ENCODE data around the gene BEST2. TPM values are rescaled to one million over a fixed set of nuclear protein-coding genes. Genes with fewer than 3 reads are reported as not detected.
A peak's percentile ranks its signal among the peaks of the same experiment; 100 is the strongest.

Gene BEST2
- total and polyA plus RNA-seq, 4 experiments from 2014 or later: not detected

GRCh38 chr19:12773571-12773970 is 22.0 kb downstream of the BEST2 start:
- POLR2A ChIA-PET (ENCODE audit: partially characterized antibody): interaction anchor here (1.0 to 16.4 kb wide), 4 partner anchors 21 to 36 kb away, joined by 3 to 1162 read pairs (median 3); partner anchors contain the start of genes GET3, JUNB, PRDX2 and RNASEH2A
- DNase-seq: no peak
- Mint-ChIP-seq H3K27ac (peak overlapping the region in 4 of 7 donors; percentile 28 to 75 (median 67)), H3K4me1 (peaks cover 15 to 30% (median 24%) of the 10 kb centered on the region in 4 donors), H3K27me3 (no peaks in the 10 kb centered on the region), H3K36me3 (no peaks in the 10 kb centered on the region), H3K4me3 (peak overlapping the region in 6 of 8 donors; percentile 3 to 67 (median 46)), H3K9me3 (no peaks in the 10 kb centered on the region)
- Histone ChIP-seq H3K4me1 (ENCODE audit: insufficient read depth, low read length) (peaks cover 24% of the 10 kb centered on the region), H3K27me3 (ENCODE audit: insufficient read depth, low read length) (no peaks in the 10 kb centered on the region), H3K27ac (ENCODE audit: low read depth, low read length) (no peak overlapping the region), H3K9me3 (ENCODE audit: control insufficient read depth in 1 of 2, low read length in 2 of 2) (no peaks in the 10 kb centered on the region), H3K4me3 (ENCODE audit: low read length in 2 of 2) (no peak overlapping the region), H3K36me3 (ENCODE audit: insufficient read depth, low read length) (no peaks in the 10 kb centered on the region)
- intact Hi-C loops (cut with micrococcal nuclease): no loop called here
- CTCF ChIA-PET (ENCODE audit: partially characterized antibody): interaction anchor here (3.1 to 27.8 kb wide), 4 partner anchors 9 to 73 kb away, joined by 17 to 906 read pairs (median 32); partner anchors contain the start of genes JUNB, PRDX2, RNASEH2A and THSD8

- CTCF ChIA-PET (ENCODE audit: partially characterized antibody): interaction anchor here (3.1 to 27.8 kb wide), 4 partner anchors 10 to 72 kb away, joined by 17 to 906 read pairs (median 32); partner anchors contain the start of genes JUNB, PRDX2, RNASEH2A and THSD8
- no peaks in the 10 kb centered on the region for H3K36me3 Mint-ChIP-seq
- peaks cover 18 to 37% (median 30%) of the 10 kb centered on the region in 4 donors for H3K4me1 Mint-ChIP-seq
Measured at GRCh38 chr19:12774588-12775555, 23.3 kb downstream of the BEST2 start, which contains the start of gene HOOK2. TSS of gene HOOK2 (minus strand) at chr19:12775552. CDS start at chr19:12775449, 103 bp downstream.

GRCh38 chr19:12777217-12778016 is 25.8 kb downstream of the BEST2 start:
- Histone ChIP-seq H3K4me3 (ENCODE audit: low read length in 2 of 2) (peak overlapping the region; percentile 69 to 76), H3K4me1 (ENCODE audit: insufficient read depth, low read length) (peaks cover 42% of the 10 kb centered on the region), H3K27ac (ENCODE audit: low read depth, low read length) (peak overlapping the region; percentile 86), H3K36me3 (ENCODE audit: insufficient read depth, low read length) (no peaks in the 10 kb centered on the region), H3K27me3 (ENCODE audit: insufficient read depth, low read length) (no peaks in the 10 kb centered on the region), H3K9me3 (ENCODE audit: control insufficient read depth in 1 of 2, low read length in 2 of 2) (no peaks in the 10 kb centered on the region)
- H3K4me1 Mint-ChIP-seq: peaks cover 25 to 52% (median 35%) of the 10 kb centered on the region in 4 donors
- POLR2A ChIA-PET (ENCODE audit: partially characterized antibody): interaction anchor here (0.5 to 16.4 kb wide), 11 partner anchors 11 to 1621 kb away, joined by 3 to 1162 read pairs (median 3); partner anchors contain the start of genes JUNB, PRDX2, RNASEH2A and THSD8
- no peaks in the 10 kb centered on the region for H3K27me3 Mint-ChIP-seq
- H3K9me3 Mint-ChIP-seq: peaks cover 0 to 1% (median 0%) of the 10 kb centered on the region in 8 donors
- CTCF ChIA-PET (ENCODE audit: partially characterized antibody): interaction anchor here (1.0 to 27.8 kb wide), 8 partner anchors 8 to 100 kb away, joined by 3 to 906 read pairs (median 10); partner anchors contain the start of genes JUNB, PRDX2, RNASEH2A and THSD8
- DNase-seq: peak; percentile 77 to 83 (median 80)
- peak overlapping the region; percentile 92 to 97 (median 94) for H3K27ac Mint-ChIP-seq
- H3K36me3 Mint-ChIP-seq: peaks cover 0 to 2% of the 10 kb centered on the region in 2 donors
- H3K4me3 Mint-ChIP-seq: peak overlapping the region; percentile 85 to 92 (median 87)
- intact Hi-C loops (cut with micrococcal nuclease): loop anchor here (1.0 kb wide), 1 partner anchor 19 kb away; no protein-coding TSS in a partner anchor

More at GRCh38 chr19:12774588-12775555, 23.3 kb downstream of the BEST2 start, which contains the start of gene HOOK2:
- H3K4me3 Mint-ChIP-seq: peak within 1 kb of the TSS; percentile 76 to 88 (median 84)
- POLR2A ChIA-PET (ENCODE audit: partially characterized antibody): interaction anchor here (0.6 to 16.4 kb wide), 7 partner anchors 9 to 330 kb away, joined by 3 to 1162 read pairs (median 3); partner anchors contain the start of genes DNASE2, JUNB, PRDX2 and RNASEH2A
- peak in 2 of 5 donors; percentile 41 to 70 for DNase-seq
- peak within 1 kb of the TSS; percentile 79 for H3K27ac ChIP-seq (ENCODE audit: low read depth, low read length)
- H3K27me3 Mint-ChIP-seq: no peaks in the 10 kb centered on the region
- no peaks in the 10 kb centered on the region for H3K27me3 ChIP-seq (ENCODE audit: insufficient read depth, low read length)
- H3K27ac Mint-ChIP-seq: peak within 1 kb of the TSS; percentile 81 to 92 (median 85)
- intact Hi-C loops (cut with micrococcal nuclease): loop anchor here (1.0 kb wide), 2 partner anchors 9 to 41 kb away; partner anchors contain the start of gene TRIR
- no peaks in the 10 kb centered on the region for H3K9me3 ChIP-seq (ENCODE audit: control insufficient read depth in 1 of 2, low read length in 2 of 2)
- H3K36me3 ChIP-seq (ENCODE audit: insufficient read depth, low read length): no peaks in the 10 kb centered on the region
- peaks cover 33% of the 10 kb centered on the region for H3K4me1 ChIP-seq (ENCODE audit: insufficient read depth, low read length)
- no peaks in the 10 kb centered on the region for H3K9me3 Mint-ChIP-seq
- H3K4me3 ChIP-seq (ENCODE audit: low read length in 2 of 2): peak within 1 kb of the TSS; percentile 39 to 62

- intact Hi-C loops (cut with micrococcal nuclease): no loop called here
- Histone ChIP-seq H3K4me3 (ENCODE audit: low read length in 2 of 2) (peak overlapping the region; percentile 69 to 76), H3K9me3 (ENCODE audit: control insufficient read depth in 1 of 2, low read length in 2 of 2) (no peaks in the 10 kb centered on the region), H3K27ac (ENCODE audit: low read depth, low read length) (peak overlapping the region; percentile 86), H3K27me3 (ENCODE audit: insufficient read depth, low read length) (no peaks in the 10 kb centered on the region), H3K36me3 (ENCODE audit: insufficient read depth, low read length) (no peaks in the 10 kb centered on the region), H3K4me1 (ENCODE audit: insufficient read depth, low read length) (peaks cover 49% of the 10 kb centered on the region)
- Mint-ChIP-seq H3K9me3 (peaks cover 0 to 1% (median 0%) of the 10 kb centered on the region in 8 donors), H3K4me3 (peak overlapping the region; percentile 85 to 92 (median 87)), H3K27ac (peak overlapping the region; percentile 92 to 97 (median 94)), H3K36me3 (peaks cover 0 to 2% of the 10 kb centered on the region in 2 donors), H3K27me3 (no peaks in the 10 kb centered on the region), H3K4me1 (peaks cover 25 to 54% (median 35%) of the 10 kb centered on the region in 4 donors)
- ChIA-PET POLR2A (ENCODE audit: partially characterized antibody) (interaction anchor here (0.5 to 16.4 kb wide), 13 partner anchors 12 to 1621 kb away, joined by 3 to 1162 read pairs (median 3); partner anchors contain the start of genes CALR, DHPS, GET3 and JUNB), CTCF (ENCODE audit: partially characterized antibody) (interaction anchor here (0.7 to 27.8 kb wide), 5 partner anchors 10 to 69 kb away, joined by 3 to 906 read pairs (median 14); partner anchors contain the start of genes JUNB, PRDX2, RNASEH2A and THSD8)
- peak in 4 of 5 donors; percentile 32 to 60 (median 45) for DNase-seq
Measured at GRCh38 chr19:12778017-12778904, 26.7 kb downstream of the BEST2 start.

GRCh38 chr19:12778905-12779161 is 27.2 kb downstream of the BEST2 start:
- ChIA-PET CTCF (ENCODE audit: partially characterized antibody) (interaction anchor here (0.7 to 27.8 kb wide), 4 partner anchors 9 to 20 kb away, joined by 3 to 906 read pairs (median 29); partner anchors contain the start of genes JUNB, PRDX2, RNASEH2A and THSD8), POLR2A (ENCODE audit: partially characterized antibody) (interaction anchor here (1.1 to 16.4 kb wide), 7 partner anchors 12 to 159 kb away, joined by 3 to 1162 read pairs (median 4); partner anchors contain the start of genes CALR, DHPS, GET3 and JUNB)
- Histone ChIP-seq H3K27ac (ENCODE audit: low read depth, low read length) (peak overlapping the region; percentile 86), H3K4me3 (ENCODE audit: low read length in 2 of 2) (no peak overlapping the region), H3K27me3 (ENCODE audit: insufficient read depth, low read length) (no peaks in the 10 kb centered on the region), H3K9me3 (ENCODE audit: control insufficient read depth in 1 of 2, low read length in 2 of 2) (no peaks in the 10 kb centered on the region), H3K36me3 (ENCODE audit: insufficient read depth, low read length) (no peaks in the 10 kb centered on the region), H3K4me1 (ENCODE audit: insufficient read depth, low read length) (peaks cover 54% of the 10 kb centered on the region)
- H3K4me3 Mint-ChIP-seq: peak overlapping the region; percentile 85 to 92 (median 87)
- peaks cover 24 to 54% (median 35%) of the 10 kb centered on the region in 4 donors for H3K4me1 Mint-ChIP-seq
- no peak for DNase-seq
- H3K27me3 Mint-ChIP-seq: no peaks in the 10 kb centered on the region
- peaks cover 0 to 1% (median 0%) of the 10 kb centered on the region in 8 donors for H3K9me3 Mint-ChIP-seq
- intact Hi-C loops (cut with micrococcal nuclease): no loop called here
- H3K27ac Mint-ChIP-seq: peak overlapping the region; percentile 92 to 97 (median 94)
- H3K36me3 Mint-ChIP-seq: peaks cover 0 to 2% of the 10 kb centered on the region in 2 donors
